RWPE2 (cell line): Measurements from ENCODE around the gene CLCN1.
A peak's percentile ranks its signal among the peaks of the same experiment; 100 is the strongest.

Source experiments
- ATAC-seq: fragments of 200-7000 bp; cut with Tn5 transposase; 3 replicates; pipeline ENCODE4 v1.9.1; 2021; ENCODE audit warnings: low read depth
- DNase-seq: peaks from one replicate; pipeline ENCODE4 v3.0.0-alpha.2; 2020; ENCODE audit warnings: low spot score
- H3K27ac ChIP-seq: fragments of 450-650 bp; 2 replicates; pipeline ENCODE4 v1.5.1; 2017; ENCODE audit warnings: mild to moderate bottlenecking; ENCODE audit not compliant: poor library complexity, severe bottlenecking
- H3K27me3 ChIP-seq: fragments of 250-450 bp; sonication (Bioruptor Pico); 2 replicates; pipeline ENCODE4 v1.5.1; 2021; ENCODE audit warnings: mild to moderate bottlenecking, moderate library complexity; ENCODE audit not compliant: insufficient read depth, poor library complexity, severe bottlenecking
- H3K36me3 ChIP-seq: fragments of 250-450 bp; sonication (Bioruptor Pico); 2 replicates; pipeline ENCODE4 v1.5.1; 2020; ENCODE audit warnings: low read depth, mild to moderate bottlenecking, moderate library complexity
- H3K4me1 ChIP-seq: fragments of 250-450 bp; sonication (Bioruptor Pico); 2 replicates; pipeline ENCODE4 v1.5.1; 2021; ENCODE audit warnings: mild to moderate bottlenecking, moderate library complexity; ENCODE audit not compliant: insufficient read depth, poor library complexity, severe bottlenecking
- H3K4me3 ChIP-seq: fragments of 250-450 bp; sonication (Bioruptor Pico); 2 replicates; pipeline ENCODE4 v1.5.1; 2021; ENCODE audit warnings: mild to moderate bottlenecking, moderate library complexity; ENCODE audit not compliant: severe bottlenecking
- H3K9me3 ChIP-seq: fragments of 250-450 bp; sonication (Bioruptor Pico); 2 replicates; pipeline ENCODE4 v1.5.1; 2021; ENCODE audit warnings: mild to moderate bottlenecking, moderate library complexity; ENCODE audit not compliant: severe bottlenecking
- CTCF ChIP-seq: fragments of 450-650 bp; IDR thresholded peaks from one replicate; pipeline ENCODE4 v1.5.1; 2017; ENCODE audit warnings: mild to moderate bottlenecking, moderate library complexity; ENCODE audit not compliant: poor library complexity, severe bottlenecking

Gene CLCN1

GRCh38 chr7:143325240-143325639 is 9.3 kb downstream of the CLCN1 start:
- Histone ChIP-seq H3K4me1 (no peaks in the 10 kb centered on the region), H3K27ac (no peak overlapping the region), H3K36me3 (no peaks in the 10 kb centered on the region), H3K9me3 (no peaks in the 10 kb centered on the region), H3K4me3 (no peak overlapping the region), H3K27me3 (no peaks in the 10 kb centered on the region)
- ATAC-seq (no peak), DNase-seq (no peak)
- no peak for TF ChIP-seq CTCF

GRCh38 chr7:143327903-143328302 is 12.0 kb downstream of the CLCN1 start:
- Histone ChIP-seq H3K9me3 (no peaks in the 10 kb centered on the region), H3K27ac (no peak overlapping the region), H3K27me3 (no peaks in the 10 kb centered on the region), H3K36me3 (no peaks in the 10 kb centered on the region), H3K4me3 (no peak overlapping the region), H3K4me1 (peaks cover 14% of the 10 kb centered on the region)
- DNase-seq (no peak), ATAC-seq (no peak)
- no peak for TF ChIP-seq CTCF

- peaks cover 28% of the 10 kb centered on the region for H3K4me1 ChIP-seq
- no peak for ATAC-seq
- H3K27me3 ChIP-seq: no peaks in the 10 kb centered on the region
- H3K4me3 ChIP-seq: no peak overlapping the region
- no peaks in the 10 kb centered on the region for H3K36me3 ChIP-seq
- DNase-seq: no peak
- no peaks in the 10 kb centered on the region for H3K9me3 ChIP-seq
- no peak for TF ChIP-seq CTCF
- H3K27ac ChIP-seq: no peak overlapping the region
These were observed 13.7 kb downstream of the CLCN1 start for GRCh38 chr7:143329471-143330170.

GRCh38 chr7:143331179-143331801 is 15.4 kb downstream of the CLCN1 start:
- Histone ChIP-seq H3K27me3 (no peaks in the 10 kb centered on the region), H3K4me1 (peaks cover 31% of the 10 kb centered on the region), H3K9me3 (no peaks in the 10 kb centered on the region), H3K27ac (peak overlapping the region; percentile 61), H3K36me3 (no peaks in the 10 kb centered on the region), H3K4me3 (no peak overlapping the region)
- no peak for DNase-seq
- ATAC-seq: peak; percentile 95
- TF ChIP-seq CTCF: no peak

- TF ChIP-seq CTCF: no peak
- H3K9me3 ChIP-seq: no peaks in the 10 kb centered on the region
- no peaks in the 10 kb centered on the region for H3K36me3 ChIP-seq
- H3K4me1 ChIP-seq: peaks cover 31% of the 10 kb centered on the region
- DNase-seq: no peak
- H3K4me3 ChIP-seq: no peak overlapping the region
- H3K27me3 ChIP-seq: no peaks in the 10 kb centered on the region
- H3K27ac ChIP-seq: no peak overlapping the region
- peak; percentile 41 for ATAC-seq
These were observed 18.3 kb downstream of the CLCN1 start for GRCh38 chr7:143334244-143334643.
